Measurements from ENCODE around the gene CAPN9.
"Not testable (repeated sequence)": the region's sequence is repeated elsewhere in the genome, so short reads cannot be mapped to it uniquely, and the experiment has no call there.

Gene CAPN9

DNA sequence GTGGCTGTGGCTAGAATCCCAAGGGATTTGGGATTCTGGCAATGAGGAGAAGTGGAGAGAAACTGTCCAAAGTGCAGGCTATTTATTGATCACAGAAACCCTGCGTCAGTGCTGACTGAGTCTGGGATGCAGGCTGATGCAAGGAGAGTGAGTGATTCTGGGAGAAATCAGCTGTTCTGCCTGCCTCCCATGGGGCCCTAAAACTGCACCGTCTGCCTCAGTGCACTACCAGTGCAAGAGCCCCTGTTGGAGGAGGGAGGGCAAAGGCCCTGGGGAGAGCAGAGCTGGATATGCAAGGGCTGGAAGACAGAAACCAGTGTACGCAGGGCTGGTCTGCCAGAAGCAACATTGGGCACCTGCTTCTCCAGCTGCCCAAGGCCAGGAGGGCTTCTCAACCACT lies 78.6 kb downstream of the CAPN9 start:
- no peak for DNase-seq

DNA sequence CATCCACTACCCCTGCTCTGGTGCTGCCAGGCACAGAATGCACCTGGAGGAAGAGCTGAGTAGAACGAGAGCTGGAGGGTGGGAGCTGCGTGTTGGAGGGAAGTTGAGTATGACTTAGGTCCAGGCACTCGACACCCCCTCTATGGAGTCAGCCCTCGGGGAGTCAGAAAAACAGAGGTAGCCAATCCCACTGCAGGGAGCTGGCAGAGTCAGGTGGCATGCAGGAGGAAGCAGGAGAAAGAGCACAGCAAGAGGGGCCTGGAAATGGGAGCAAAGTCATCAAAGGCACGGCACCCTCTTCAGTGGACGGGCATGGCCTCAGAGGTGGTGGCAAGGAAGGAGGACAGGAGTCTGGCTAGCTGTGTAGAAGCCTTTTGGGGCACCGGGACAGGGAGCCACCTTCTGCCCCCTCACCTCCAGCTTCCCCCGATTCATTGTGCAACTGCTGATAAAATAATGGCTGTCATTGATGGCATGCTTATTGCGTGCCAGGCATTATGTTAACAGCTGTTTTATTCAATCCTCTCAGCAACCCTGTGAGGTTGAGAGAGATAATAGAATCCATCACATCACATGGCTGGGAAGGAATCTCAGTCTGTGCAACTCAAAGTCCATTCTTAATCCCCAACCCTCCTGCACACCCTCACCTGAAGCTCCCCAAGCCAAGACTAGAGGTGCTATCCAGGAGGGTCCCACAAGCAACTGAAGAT lies 79.1 kb downstream of the CAPN9 start:
- no peak for DNase-seq

DNA sequence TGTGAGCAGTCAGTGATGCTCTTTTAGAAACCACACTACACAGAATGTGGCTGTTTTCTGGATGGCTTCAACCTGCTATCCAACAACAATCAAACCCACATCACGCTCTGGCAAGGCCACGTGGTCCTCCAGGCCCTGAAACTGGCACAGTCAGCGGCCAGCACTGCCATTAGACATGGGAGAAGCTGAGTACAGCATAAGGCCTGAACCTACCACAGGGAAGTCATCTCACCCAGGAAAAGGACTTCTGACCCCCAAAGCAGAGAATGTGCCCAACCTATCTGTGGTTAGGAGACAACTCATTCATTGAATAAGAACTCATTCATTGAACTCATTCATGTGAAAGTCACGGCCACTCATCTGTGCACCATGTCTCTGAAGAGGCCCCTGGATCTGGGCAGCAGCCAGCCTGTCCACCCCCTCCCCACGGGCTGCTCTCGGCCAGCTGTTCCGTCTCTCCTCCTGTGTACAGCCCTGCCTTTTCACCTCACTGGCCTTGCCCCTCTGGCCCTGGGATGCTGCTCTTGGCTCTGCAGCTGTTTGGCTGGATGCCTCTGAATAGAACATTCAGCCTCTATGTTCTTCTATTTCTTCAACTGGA lies 80.0 kb downstream of the CAPN9 start:
- DNase-seq: no peak

DNA sequence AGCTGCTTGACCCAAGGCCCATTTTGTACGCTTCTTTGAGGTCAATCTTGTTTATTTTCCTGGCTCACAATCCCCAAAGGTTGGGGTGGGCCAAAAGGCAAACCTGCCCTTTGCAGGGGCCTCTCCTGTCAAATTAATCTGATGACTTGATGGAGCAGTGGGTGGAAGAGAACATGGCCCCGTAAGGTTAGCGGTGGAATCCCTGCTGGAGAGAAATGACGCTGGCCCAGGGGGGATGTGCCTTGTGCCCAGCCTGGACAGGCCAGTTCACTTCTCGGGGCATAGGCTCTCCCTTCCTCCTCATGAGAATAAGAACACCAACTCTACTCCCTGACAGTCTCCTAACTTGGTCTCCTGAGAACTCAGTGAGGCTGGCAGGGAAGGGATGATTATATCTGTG lies 80.6 kb downstream of the CAPN9 start:
- DNase-seq: no peak

- no peak for DNase-seq
Observed at GRCh38 chr1:230828421-230828820, 81.2 kb downstream of the CAPN9 start.

GRCh38 chr1:230831771-230832170 lies 84.6 kb downstream of the CAPN9 start:
- no peak for DNase-seq

GRCh38 chr1:230832476-230832875 lies 85.3 kb downstream of the CAPN9 start:
- no peak for DNase-seq

- no peak for DNase-seq
Observed at GRCh38 chr1:230833511-230833910, 86.3 kb downstream of the CAPN9 start.

GRCh38 chr1:230834292-230834691 lies 87.1 kb downstream of the CAPN9 start:
- DNase-seq: no peak

DNA sequence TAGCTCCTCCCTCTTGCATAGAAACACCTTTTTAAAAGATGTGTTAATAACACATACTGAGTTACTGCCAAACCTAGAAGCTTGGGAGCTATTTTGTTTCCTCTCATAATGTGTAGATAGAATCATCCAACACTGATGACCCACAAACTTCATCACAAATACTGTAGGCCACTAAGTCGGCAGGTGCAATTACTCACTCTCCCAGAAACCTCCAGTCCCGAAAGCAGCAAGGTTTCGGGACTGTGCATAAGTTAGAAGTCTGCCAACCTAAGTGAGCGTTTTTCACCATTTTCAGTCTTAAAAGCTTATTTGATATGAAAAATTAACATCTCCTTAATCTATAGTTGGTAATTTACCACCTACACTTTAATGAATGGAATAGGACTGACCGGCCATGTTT lies 89.2 kb downstream of the CAPN9 start:
- no peak for DNase-seq

- no peak for DNase-seq
Observed at GRCh38 chr1:230836793-230837192, 89.6 kb downstream of the CAPN9 start.

- DNase-seq: no peak
Observed at GRCh38 chr1:230839173-230839572, 92.0 kb downstream of the CAPN9 start.

DNA sequence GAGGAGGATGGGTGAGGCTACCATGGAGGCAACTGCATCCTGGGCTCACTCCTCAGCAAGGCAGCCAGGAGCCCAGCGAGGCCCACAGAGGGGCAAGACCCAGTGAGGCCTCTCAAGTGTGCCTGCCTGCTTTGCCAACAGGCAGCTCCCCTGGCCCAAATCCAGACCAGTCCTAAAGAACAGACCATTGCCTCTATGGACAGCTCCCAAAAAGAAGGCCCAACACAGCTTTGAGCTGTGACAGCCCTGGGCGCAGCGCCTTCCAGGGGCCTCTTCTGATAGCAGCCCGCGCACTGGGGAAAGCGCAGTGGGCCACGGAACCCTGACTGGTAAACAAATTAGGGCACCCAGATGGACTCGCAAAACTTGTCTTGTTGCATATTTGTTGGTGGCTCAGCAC lies 95.6 kb downstream of the CAPN9 start:
- no peak for DNase-seq

DNA sequence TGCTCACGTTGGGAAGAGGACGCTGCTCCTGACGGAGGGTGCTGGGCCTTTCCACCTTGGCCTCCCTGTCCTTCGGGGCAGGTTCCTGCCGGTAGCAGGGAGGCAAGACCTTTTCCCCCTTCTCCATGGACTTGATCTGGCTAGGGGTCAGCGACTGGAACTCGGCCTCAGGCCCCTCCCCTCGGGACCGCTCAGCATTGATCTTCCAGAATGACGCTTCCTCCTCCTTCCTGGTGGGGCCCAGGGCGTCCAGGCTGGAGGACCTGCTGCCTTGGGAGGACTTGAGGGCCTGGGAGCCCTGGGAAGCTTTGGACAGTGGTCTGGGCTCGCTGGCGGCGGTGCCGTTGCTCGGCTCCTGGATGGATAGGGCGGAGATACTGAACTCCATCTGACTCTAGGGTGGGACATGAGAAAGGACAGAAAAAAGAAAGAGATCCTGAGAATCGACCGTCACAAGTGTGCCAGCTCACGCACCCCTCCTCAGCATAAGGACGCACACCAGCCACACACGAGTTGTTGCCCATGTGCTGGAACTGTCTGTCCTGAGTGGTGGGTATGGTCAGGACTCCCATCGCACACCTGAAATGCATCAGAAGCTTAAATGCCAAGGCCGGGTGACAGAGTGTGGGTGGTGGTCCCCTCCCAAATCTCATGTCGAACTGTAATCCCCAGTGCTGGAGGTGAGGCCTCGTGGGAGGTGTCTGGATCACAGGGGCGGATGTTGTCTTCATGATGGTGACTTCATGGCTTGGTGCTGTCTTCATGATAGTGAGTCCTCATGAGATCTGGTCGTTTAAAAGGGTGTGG lies 96.5 kb downstream of the CAPN9 start:
- no peak for DNase-seq

DNA sequence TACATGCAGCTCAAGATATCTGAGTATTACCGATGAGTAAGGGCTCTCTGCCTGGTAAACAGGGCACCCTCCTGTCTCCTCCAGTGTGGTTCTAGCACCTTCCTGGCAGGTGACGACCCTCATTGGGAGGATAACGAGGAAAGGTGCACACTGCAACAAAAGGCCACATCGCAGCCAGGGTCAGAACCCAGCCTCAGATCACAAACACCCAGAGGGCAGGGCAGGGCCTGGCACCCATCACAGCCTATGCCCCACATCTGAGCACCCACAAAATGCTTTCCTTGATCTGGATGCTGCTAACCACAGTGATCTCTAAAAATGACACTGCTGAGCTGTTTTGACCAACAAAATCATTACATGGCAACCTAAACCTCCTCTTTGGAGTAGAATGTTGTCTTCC lies 97.4 kb downstream of the CAPN9 start:
- DNase-seq: no peak

DNA sequence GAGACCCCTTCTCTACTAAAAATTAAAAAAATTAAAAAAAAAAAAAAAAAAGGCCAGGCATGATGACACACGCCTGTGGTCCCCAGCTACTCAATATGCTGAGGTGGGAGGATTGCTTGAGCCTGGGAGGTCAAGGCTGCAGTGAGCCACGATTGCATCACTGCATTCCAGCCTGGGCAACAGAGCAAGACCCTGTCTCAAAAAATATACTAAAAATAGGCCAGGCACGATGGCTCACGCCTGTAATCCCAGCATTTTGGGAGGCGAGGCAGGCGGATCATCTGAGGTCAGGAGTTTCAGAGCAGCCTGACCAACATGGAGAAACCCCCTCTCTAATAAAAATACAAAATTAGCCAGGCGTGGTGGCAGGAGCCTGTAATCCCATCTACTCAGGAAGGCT lies 98.0 kb downstream of the CAPN9 start:
- DNase-seq: not testable (repeated sequence)

- DNase-seq: no peak
Observed at GRCh38 chr1:230848235-230848634, 101.0 kb downstream of the CAPN9 start.

DNA sequence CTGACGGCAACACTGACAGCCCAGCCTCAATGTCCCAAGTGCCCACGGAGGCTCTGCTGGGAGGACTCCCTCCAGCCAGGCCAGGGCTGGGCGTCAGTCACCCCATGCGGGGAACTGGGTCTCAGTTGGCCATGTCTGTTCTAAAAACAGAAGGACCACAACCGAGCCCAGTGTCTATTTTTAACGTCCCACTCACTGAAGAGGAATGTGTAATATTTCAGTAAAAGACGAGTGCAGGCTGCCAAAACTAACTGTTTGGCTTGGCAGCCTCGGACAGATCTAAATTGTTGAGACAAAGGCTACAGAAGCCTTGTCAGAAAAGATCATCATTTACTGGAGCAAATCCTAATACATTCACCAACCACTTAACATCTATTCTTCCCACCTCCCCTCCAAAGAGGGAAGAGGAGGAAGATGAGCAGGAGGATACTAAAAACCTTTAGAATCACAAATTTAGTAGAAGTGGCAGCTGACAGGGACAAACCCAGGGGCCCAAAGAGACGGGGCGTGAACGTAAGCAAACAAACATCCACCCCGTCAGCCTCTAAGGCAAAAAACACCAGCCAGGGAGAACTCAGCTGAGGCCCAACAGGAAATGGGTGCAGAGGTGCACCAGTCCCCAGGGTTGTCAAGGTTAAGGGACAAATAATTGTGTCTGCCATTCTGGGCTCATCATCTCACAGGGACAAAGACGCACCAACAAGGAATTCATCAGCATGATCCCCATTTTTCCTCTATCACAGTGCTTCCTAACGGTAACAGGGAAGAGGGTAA lies 102.5 kb downstream of the CAPN9 start:
- no peak for DNase-seq

GRCh38 chr1:230850547-230850946 lies 103.4 kb downstream of the CAPN9 start:
- no peak for DNase-seq

DNA sequence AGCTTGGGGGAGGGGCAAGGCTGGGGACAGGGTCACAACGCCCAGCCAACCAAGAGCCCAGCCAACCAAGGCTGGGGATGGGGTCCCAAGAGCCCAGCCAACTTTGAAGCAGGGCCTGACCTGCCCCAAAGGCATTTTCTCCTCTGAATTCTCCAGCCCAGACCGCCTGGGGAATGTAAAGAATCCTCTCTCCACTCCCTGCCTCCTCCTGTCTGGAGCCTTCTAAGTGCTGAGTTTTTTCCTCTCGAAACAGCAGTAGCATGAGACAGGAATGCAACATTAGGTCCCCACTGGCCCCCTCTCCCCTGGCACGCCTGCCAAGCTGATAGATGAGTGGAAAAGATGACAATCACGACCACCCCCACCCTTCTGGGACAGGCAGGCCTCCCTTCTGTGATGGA lies 104.1 kb downstream of the CAPN9 start:
- no peak for DNase-seq

Measured in activated gamma-delta T cell (primary cell).